Neutrophil (primary cell): ENCODE measurements around the gene OSBPL10.

Source experiments
- H3K27ac ChIP-seq: fragments of 200-600 bp; sonication (generic); 2 replicates; pipeline ENCODE4 v1.5.1; 2016; ENCODE audit warnings: mild to moderate bottlenecking, moderate library complexity
- H3K27me3 ChIP-seq: fragments of 200-600 bp; sonication (generic); 2 replicates; pipeline ENCODE4 v1.6.0; 2016; ENCODE audit warnings: mild to moderate bottlenecking
- H3K36me3 ChIP-seq: fragments of 200-600 bp; sonication (generic); 2 replicates; pipeline ENCODE4 v1.5.1; 2017
- H3K4me1 ChIP-seq, 2 experiments: fragments of 200-600 bp in 1 of 2; sonication (generic) in 1 of 2; 1 replicate in 1 of 2; 2 replicates in 1 of 2; pipeline versions ENCODE4 v1.5.1 to v1.6.1; 2013 to 2016; ENCODE audit warnings: low read depth in 1 of 2, low read length in 1 of 2, mild to moderate bottlenecking in 1 of 2, moderate library complexity in 1 of 2; ENCODE audit not compliant: control insufficient read depth in 1 of 2, insufficient read depth in 1 of 2
- H3K4me3 ChIP-seq, 2 experiments: fragments of 200-600 bp in 1 of 2; sonication (generic) in 1 of 2; 1 replicate in 1 of 2; 2 replicates in 1 of 2; pipeline ENCODE4 v1.5.1; 2013 to 2016; ENCODE audit warnings: low read depth in 1 of 2, low read length in 1 of 2, mild to moderate bottlenecking in 1 of 2, moderate library complexity in 1 of 2
- H3K9me3 ChIP-seq: fragments of 200-600 bp; sonication (generic); 2 replicates; pipeline ENCODE4 v1.5.1; 2016
- TF ChIP-seq, protein P1 (sequence below): fragments of 200-600 bp; sonication (generic); IDR thresholded peaks from 2 replicates; pipeline ENCODE4 v1.5.1; 2016; ENCODE audit warnings: antibody characterized with exemption

OSBPL10 gene

DNA sequence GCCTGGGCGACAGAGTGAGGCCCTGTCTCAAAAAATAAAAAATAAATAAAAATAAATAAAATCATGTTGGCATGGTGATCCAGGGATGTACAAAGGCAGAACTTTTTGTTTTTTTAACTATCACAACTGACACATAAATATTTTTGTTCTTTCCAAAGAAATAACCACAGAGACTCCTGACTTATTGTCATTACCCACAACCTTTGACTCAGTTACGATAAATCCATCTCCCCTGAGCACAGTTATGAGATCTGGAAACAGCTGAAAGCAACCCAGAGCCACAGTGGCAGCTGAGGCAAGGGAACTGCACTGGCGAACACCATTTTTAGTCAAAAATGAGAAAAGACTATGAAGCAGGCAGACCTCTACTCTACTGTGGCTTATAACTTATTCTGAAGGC lies 24.0 kb downstream of the OSBPL10 start:
- Histone ChIP-seq H3K36me3 (no peaks in the 10 kb centered on the region), H3K27ac (no peak overlapping the region), H3K9me3 (no peaks in the 10 kb centered on the region), H3K27me3 (peaks cover 35% of the 10 kb centered on the region), H3K4me1 (no peaks in the 10 kb centered on the region), H3K4me3 (no peak overlapping the region)
- TF ChIP-seq, protein P1, sequence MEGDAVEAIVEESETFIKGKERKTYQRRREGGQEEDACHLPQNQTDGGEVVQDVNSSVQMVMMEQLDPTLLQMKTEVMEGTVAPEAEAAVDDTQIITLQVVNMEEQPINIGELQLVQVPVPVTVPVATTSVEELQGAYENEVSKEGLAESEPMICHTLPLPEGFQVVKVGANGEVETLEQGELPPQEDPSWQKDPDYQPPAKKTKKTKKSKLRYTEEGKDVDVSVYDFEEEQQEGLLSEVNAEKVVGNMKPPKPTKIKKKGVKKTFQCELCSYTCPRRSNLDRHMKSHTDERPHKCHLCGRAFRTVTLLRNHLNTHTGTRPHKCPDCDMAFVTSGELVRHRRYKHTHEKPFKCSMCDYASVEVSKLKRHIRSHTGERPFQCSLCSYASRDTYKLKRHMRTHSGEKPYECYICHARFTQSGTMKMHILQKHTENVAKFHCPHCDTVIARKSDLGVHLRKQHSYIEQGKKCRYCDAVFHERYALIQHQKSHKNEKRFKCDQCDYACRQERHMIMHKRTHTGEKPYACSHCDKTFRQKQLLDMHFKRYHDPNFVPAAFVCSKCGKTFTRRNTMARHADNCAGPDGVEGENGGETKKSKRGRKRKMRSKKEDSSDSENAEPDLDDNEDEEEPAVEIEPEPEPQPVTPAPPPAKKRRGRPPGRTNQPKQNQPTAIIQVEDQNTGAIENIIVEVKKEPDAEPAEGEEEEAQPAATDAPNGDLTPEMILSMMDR, result no peak

DNA sequence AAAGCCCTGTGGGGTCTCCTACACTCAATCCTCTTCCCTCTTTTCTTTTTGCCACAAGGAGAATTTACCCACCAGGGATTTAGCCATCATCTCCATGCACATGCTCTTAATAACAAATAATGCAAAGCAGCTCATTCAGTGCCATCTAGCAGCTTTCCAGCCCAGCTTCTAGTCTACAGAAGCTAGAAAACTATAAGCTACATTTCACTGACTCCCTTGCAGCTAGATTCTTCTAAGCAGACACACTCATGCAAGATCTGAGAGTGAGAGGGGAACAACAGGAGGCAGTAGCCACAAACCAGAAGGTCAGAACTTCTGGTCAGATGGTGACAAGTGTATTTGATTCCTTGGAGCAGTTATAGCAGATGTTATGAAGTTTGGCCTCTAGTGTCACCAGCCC lies 25.5 kb downstream of the OSBPL10 start:
- Histone ChIP-seq H3K4me3 (no peak overlapping the region), H3K9me3 (no peaks in the 10 kb centered on the region), H3K36me3 (no peaks in the 10 kb centered on the region), H3K27me3 (peaks cover 23% of the 10 kb centered on the region), H3K4me1 (no peaks in the 10 kb centered on the region), H3K27ac (no peak overlapping the region)
- TF ChIP-seq, protein P1, result no peak

DNA sequence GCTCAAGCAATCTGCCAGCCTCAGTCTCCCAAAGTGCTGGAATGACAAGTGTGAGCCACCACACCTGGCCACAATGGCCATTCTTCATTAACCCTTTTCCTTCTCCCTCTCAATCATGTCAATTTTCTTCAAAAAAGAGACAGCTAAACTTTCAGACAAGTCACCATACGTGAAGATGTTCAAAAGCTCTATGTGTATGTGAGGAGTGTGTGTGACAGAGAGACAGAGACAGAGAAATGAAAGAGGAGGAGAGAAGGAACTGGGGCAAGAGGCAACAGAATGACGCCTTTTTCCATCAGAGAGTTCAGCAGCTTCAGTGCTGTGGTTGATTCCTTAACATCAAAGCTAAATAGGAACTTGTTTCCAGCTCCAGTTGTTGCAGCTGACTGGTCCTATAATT lies 27.4 kb downstream of the OSBPL10 start:
- TF ChIP-seq, protein P1, result no peak
- no peaks in the 10 kb centered on the region for H3K4me1 ChIP-seq
- no peaks in the 10 kb centered on the region for H3K36me3 ChIP-seq
- peaks cover 12% of the 10 kb centered on the region for H3K27me3 ChIP-seq
- no peak overlapping the region for H3K4me3 ChIP-seq
- no peaks in the 10 kb centered on the region for H3K9me3 ChIP-seq
- H3K27ac ChIP-seq, result no peak overlapping the region

DNA sequence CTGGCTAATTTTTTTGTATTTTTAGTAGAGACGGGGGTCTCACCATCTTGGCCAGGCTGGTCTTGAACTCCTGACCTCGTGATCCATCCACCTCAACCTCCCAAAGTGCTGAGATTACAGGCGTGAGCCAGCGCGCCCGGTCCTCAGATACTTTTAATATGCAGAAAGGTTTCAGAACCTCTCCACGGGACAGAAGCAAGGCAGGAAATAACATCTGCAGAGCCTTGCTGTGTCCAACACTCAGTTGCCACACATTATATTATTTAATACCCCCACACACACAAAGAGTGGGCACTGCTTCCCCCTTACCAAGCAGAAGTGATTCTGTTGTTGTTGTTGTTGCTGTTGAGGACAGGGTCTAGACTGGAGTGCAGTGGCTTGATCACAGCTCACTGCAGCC lies 28.0 kb downstream of the OSBPL10 start:
- peaks cover 16% of the 10 kb centered on the region for H3K27me3 ChIP-seq
- H3K4me3 ChIP-seq, result no peak overlapping the region
- no peaks in the 10 kb centered on the region for H3K36me3 ChIP-seq
- H3K4me1 ChIP-seq, result no peaks in the 10 kb centered on the region
- H3K9me3 ChIP-seq, result no peaks in the 10 kb centered on the region
- H3K27ac ChIP-seq, result no peak overlapping the region
- TF ChIP-seq, protein P1, result no peak

DNA sequence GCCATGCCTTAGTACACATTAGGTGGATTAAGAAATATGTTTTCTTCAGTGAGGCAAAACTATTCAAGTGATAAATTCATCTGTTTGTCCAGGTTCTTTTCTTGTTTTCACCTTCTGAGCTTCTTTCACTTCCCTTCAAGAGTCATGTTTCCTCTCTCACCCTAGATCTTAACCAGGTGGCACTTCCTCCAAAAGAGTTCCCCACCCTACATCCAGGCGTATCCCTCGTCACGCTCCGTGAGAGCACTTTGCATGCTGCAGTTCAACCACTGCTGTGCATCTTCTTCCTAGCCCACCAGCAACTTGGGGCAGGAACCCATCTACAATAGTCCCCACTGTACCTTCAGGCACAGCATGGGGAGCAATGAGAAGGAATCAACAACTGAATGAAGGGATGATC lies 28.9 kb downstream of the OSBPL10 start:
- Histone ChIP-seq H3K4me1 (no peaks in the 10 kb centered on the region), H3K9me3 (no peaks in the 10 kb centered on the region), H3K27ac (no peak overlapping the region)

More for the DNA sequence above, 28.9 kb downstream of the OSBPL10 start:
- Histone ChIP-seq H3K36me3 (no peaks in the 10 kb centered on the region), H3K4me3 (no peak overlapping the region), H3K27me3 (peaks cover 25% of the 10 kb centered on the region)
- TF ChIP-seq, protein P1, result no peak
